GM19397 (cell line): ENCODE data around the gene PKDCC.
"Not testable (repeated sequence)": the region's sequence is repeated elsewhere in the genome, so short reads cannot be mapped to it uniquely, and the experiment has no call there.

Experiments
- ATAC-seq: cut with Tn5 transposase; IDR thresholded peaks from one replicate; pipeline ENCODE4 v1.9.1; 2021; ENCODE audit warnings: mild to moderate bottlenecking, moderate library complexity; ENCODE audit not compliant: unreplicated experiment

PKDCC gene

DNA sequence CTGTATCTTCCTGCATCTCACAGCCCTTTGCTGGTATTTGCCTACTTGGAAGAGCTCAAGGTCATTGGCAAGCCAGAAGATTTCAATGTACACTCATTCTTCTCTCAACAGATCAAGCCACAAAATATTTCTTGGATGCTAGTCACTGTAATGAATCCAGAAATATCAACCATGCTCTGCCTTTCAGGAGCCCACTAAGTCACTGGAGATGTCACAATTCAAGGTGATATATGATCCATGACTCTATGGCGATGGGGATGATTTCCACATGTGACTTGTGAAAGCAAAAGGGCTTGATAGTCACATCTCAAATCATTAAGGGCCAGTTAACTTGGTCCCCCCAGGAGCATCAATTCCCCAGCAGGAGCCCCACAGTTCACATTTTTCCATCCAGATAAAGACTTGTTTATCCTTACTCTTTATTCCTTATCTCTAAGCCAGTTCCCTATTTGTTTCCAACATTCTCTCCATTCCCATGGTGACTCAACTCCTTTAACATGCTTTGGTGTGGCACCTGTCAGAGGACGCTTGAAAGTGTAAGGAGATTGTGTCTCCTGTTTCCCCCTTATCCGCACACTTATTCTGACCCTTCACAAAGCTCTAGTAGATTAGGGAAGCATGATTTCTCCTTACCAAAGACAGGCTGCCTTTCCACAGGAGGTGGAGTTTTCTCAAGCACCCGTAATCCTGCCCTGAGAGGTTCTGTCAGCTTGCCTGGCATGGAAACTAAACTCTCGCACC, 15.8 kb downstream of the PKDCC start:
- ATAC-seq = no peak

DNA sequence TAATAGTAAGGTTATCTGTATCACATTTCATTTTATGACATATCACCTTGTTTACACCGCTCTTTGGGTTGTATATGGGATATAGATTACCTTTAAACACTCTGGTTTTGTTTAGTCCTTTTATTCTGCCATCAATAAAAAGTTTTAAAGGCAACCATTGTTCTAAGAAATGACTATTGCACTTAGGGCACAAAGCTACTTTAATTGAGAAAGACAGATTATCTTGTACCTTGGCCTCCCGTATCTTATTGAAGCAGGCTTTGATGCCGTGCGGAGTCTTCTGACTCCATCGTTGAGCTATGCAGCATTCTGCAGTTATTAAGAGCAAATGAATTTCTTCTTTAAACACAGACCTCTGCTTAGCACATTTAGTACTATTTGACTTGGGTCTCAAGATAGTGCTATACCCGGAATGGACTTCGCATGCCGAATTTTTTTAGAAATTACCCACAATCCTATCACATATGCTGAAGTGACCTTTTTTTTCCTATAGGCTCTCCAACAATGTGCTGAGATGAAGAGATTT, 16.7 kb downstream of the PKDCC start:
- no peak for ATAC-seq

DNA sequence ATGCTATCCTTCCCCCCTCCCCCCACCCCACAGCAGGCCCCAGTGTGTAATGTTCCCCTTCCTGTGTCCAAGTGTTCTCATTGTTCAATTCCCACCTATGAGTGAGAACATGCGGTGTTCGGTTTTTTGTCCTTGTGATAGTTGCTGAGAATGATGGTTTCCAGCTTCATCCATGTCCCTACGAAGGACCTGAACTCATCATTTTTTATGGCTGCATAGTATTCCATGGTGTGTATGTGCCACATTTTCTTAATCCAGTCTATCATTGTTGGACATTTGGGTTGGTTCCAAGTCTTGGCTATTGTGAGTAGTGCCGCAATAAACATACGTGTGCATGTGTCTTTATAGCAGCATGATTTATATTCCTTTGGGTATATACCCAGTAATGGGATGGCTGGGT, 17.9 kb downstream of the PKDCC start:
- ATAC-seq = not testable (repeated sequence)

DNA sequence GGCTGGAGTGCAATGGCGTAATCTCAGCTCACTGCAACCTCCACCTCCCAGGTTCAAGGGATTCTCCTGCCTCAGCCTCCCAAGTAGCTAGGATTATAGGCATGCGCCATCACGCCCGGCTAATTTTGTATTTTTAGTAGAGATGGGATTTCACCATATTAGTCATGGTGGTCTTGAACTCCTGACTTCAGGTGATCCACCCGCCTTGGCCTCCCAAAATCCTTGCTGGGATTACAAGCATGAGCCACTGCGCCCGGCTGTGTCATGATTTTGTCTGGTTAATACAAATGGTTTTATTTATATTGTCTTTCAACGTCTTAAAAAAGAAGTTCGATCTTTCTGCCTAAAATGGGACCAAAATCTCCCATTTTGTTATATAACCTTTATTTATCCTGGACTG, 19.2 kb downstream of the PKDCC start:
- not testable (repeated sequence) for ATAC-seq

DNA sequence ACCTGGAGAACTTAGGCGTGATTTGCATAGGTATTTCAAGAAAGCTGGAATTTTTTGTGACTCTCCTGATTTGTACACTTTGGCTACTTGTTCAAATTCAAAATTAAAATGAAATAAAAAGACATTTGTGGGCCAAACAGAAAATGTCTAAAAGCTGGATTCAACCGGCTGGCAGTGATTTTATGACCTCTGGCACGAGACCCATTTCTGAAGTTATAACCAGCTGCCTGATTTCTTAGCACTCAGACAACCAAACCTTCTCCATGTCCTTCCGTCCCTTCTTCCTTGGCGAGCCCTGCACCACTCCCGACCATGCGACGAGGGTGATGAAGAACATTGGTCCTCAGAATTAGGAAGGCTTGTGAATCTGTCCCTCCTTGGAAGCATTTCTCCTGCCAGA, 19.7 kb downstream of the PKDCC start:
- no peak for ATAC-seq

DNA sequence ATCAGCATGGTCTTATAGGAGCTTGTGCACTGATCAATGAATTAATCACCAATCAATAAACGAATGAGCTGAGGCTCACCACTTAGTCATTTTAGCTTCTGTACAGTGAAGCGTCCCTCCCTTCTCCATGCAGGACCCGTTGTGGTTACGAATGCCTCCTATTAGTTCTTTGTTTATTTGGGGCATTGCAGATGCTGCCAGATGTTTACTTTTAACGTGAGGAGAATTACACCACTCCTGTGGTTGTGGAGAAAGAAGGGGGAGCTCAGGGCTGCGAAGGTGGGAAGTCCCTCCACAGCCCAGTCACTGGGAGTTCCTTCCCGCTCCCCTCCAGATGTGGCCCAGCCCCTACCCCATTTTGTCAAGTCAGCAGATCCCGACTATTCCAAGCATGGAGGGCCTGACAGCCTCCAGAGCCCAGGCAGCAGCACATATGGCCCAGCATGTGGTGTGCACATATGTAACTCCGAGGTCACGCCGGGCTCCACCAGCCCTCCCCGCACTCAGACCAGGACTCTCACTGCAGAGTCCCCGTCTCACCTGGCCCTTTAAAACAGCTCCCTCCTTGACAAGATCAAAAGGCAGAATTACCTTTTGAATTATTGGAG, 20.9 kb downstream of the PKDCC start:
- ATAC-seq = no peak

DNA sequence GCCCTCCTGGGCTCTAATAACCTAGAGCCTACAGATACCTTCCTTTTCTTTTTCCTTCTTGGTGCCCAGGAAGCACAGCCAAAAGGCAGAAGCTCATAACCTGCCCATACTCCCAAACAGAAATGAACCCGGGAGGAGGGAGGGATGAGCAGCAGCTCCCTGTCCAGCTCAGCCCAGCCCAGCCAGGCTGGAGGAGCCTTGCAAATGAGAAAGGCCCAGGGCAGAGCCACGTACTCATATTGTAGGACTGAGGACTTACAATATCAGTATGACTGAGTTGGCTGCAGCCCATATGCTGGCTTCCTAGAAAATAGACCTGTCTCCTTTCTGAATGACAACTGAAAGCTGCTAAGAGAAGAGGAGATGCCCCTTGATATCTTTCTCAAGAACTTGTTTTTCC, 21.7 kb downstream of the PKDCC start:
- ATAC-seq = no peak

DNA sequence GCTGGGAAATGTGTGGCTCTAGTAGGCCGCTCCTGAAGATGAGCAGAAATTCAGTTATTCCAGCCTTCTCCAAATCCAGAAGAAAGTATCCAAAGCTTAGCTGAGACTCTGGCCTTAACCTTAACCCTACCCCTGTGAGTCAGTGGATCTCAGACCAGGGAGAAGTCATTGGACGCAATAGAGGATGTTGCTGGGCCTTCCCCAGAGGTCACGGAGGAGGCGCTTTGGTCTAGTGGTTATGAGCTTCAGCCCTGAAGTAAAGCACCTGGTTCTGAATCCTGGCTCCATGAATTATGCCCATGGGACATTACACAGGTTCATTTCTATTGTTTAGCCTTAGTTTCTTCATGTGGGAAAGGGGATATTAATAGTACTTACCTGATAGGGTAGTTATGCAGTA, 24.0 kb downstream of the PKDCC start:
- no peak for ATAC-seq

DNA sequence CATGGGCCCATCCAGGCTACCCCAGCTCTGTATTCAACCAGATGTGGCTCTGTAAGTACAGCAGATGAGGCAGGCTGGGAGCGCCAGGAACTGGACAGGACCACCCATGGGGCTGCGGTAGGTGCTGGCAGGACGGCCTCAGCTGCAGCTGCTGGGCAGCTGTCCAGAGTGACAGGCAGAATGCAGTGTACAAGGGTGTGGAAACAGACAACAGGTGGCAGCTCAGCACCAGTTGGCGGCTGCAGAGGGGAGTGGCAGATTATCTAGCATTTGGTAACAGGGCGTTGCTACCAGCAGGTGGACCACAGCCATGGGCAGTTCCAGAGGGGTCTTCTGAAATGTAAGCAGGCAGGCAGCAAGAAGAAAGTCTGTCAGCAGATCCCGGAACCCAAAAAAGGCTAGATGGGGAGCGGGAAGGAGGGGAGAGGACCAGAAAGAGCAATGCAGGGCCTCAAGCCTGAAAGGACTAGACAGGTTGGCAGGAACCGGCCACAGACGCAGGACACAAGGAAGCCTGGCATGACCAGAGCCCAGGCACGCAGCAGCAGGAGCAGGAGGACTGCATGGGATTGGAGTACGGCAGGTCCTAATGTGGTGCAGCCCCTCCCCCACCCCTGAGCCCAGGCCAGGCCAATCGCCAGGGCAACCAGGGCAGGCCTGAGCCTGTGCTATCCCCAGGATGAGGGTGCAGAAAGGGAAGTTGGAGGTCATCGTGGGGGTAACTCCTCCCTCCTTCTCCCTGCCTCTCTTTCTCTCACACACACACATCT, 24.7 kb downstream of the PKDCC start:
- ATAC-seq = no peak

DNA sequence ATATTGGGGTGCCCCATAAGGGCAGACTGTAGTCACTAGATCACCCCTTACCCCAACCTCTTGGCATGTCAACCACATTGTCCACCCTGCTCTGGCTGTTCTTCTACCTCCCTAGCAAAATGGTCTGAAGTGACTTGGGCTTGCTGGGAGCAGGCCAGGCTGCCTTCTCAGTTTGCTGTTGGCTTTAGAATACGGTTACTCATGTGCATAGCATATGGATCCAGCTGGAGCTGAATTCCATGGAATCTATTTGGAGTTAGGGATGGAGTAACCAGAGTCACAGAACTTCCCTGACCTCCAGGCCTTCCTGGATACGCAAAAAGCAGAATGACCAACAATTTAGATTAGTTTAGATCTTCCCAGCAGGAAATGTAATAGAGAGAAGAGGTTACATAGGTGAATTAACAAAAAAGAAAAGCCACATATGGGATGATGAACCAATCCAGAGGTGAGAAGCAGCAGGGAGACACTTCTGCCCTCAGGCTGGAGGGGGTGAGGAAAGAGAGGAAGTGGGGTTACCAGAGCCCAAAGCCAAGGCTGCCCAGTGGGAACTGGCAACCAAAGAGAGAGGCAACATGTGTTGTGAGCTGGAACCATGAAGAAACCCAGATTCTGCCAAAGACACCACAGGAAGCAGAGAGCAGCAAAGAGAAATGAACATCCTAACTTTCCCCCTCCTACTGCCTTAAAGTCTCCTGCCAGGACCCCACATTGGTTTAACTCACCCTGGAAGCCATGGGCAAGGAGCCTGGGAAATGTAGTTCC, 26.1 kb downstream of the PKDCC start:
- no peak for ATAC-seq

DNA sequence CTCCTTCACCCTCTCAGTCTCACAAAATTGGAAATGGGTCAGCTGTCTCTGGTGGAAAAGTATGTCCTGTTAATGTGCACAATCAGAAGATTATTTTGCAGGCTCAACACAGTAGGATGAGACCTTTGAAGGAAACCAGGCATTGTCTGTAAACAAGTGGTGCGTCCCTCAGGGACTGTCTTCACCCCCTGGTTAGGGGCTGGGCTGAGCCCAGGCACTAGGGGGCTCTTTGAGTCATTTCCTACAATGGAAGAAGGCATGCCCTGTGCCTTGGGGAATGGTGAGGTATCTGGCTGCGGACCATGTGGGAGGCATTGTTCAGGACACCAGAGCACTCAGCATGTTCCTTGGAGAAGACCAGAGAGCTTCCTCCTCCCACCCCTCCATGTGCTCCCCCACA, 26.8 kb downstream of the PKDCC start:
- no peak for ATAC-seq

DNA sequence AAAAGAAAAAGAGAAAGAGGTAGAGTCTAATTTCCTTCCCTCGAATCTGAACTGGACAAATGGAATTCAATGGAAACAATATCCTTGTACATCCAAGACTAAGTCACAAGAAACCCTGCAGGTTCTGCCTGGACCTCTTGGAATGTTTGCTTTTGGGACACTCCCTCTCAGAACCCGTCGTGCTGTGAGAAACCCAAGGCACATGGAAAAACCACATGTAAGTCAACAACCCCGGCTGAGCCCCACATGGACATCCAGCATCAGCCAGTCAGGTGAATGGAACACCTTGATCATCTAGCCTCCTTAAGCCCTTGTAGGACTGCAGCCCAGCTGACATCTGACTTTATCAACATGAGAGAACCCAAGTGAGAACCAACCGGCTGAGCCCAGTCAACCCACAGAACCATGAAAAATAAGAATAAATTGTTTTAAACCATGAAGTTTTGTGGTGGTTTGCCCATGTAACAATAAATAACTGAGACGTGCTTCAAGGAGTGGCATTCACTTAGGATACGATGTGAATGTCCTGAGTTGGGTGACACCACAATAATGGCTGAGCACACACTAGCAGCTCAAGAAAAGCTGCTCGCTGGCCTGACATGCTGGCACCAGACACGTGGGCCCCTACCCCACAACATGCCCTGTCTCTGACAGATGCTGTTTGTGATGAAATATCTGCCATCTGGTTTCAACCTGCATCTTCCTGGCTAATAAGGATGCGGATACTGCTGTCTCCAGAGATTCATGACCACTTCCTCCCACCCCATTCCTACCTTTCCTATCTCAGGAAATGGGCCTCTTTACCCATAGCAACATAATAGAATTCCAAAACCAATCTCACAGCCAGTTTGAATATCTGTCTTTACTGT, 28.8 kb downstream of the PKDCC start:
- no peak for ATAC-seq

DNA sequence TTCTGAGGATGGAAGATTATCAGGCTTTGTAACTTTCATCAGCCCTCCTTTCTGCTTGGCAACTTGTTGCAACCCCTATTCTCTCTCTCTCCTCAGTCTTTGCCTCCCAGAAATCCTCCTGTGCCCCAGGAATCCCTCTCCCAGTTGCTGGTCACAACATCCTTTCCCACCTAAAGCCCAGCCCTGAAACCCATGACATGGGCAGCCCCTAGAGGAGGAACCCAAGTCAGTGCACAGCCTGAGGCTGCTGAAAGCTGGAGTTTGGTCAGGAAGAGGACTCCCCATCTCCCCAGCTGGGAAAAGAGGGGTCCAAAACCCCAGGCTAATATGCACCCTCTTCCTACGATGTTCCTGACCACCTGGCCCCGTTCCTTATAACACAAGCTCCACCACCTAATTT, 29.5 kb downstream of the PKDCC start:
- ATAC-seq = no peak

DNA sequence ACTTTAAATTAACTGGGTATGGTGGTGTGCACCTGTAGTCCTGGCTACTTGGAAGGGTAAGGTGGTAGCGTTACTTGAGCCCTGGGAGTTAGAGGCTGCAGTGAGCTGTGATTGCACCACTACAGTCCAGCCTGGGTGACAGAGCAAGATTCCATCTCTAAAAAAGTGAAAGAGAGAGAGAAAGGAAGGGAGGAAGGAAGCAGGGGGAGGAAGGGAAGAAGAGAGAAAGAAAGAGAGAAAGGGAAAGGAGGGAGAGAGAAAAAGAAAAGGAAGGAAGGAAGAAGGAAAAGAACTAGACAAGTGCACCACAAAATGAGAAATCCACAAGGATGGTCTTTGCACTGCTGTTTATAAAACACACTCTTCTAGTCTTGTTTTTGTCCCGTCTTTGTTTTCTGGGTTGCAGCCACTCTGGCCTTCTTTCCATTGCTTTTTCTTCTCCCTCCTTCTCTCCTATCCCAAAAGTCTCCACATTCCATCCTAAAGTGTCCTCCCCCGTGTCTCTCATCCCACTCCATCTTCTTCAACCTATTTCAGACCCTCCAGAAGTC, 32.0 kb downstream of the PKDCC start:
- ATAC-seq = no peak

DNA sequence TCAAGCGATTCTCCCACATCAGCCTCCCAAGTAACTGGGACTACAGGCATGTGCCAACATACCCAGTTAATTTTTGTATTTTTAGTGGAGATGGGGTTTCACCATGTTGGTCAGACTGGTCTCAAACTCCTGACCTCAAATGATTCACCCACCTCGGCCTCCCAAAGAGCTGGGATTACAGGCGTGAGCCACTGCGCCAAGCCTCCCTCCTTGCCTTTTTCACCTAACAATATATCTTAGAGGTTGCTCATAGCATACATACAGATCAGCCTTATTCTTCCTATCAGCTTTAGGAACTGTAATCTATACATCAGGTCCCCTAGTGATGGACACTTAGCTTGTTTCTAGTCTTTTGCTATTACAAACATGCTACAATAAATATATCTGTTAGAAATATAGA, 33.3 kb downstream of the PKDCC start:
- ATAC-seq = not testable (repeated sequence)

DNA sequence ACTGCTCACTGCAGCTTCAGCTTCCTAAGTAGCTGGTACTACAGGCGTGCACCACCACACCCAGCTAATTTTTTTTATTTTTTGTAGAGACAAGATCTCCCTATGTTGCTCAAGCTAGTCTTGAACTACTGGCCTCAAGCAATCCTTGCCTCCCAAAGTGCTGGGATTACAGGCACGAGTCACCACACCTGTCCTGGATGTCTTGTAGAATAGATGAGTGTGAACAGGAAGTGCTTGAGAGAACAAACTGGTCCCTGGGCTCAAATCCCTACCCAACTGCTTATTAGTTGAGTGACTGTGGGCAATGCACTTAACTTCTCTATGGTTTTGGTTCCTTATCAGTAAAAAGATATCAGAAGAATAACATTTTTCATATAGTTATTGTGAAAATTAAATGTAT, 34.2 kb downstream of the PKDCC start:
- ATAC-seq = no peak

DNA sequence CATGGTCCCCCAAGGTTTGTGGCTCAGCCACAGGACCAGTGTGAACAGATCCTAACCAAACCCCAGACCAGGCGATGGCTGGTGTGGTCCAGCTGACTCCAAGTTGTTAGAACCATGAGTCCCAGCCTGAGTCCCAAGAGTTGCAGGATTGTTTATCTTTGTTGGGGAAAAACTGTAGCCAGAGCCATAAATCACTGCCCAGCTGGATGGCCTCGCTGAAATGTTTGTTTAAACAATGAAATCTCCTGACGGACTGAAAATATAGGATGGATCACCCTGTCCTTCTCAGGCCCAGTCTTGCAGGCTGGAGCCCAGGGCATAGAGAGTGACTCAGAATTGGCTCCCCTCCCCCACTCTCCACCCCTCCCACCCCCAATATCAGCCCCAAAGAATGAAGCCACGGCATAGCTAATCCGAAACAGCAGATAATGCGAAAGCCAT, 36.4 kb downstream of the PKDCC start:
- no peak for ATAC-seq

DNA sequence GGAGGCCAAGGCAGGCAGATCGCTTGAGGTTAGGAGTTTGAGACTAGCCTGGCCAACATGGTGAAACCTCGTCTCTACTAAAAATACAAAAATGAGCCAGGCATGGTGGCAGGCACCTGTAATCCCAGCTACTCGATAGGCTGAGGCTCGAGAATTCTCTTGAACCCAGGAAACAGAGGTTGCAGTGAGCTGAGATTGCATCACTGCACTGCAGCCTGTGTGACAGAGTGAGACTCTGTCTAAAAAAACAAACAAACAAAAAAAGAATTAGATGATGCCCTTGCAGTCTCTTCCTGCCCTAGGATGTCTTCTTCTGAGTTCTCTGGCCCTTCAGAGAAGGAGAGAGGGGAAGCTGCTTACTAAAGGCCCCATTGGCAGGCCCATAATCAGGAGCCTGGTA, 37.2 kb downstream of the PKDCC start:
- ATAC-seq = not testable (repeated sequence)

DNA sequence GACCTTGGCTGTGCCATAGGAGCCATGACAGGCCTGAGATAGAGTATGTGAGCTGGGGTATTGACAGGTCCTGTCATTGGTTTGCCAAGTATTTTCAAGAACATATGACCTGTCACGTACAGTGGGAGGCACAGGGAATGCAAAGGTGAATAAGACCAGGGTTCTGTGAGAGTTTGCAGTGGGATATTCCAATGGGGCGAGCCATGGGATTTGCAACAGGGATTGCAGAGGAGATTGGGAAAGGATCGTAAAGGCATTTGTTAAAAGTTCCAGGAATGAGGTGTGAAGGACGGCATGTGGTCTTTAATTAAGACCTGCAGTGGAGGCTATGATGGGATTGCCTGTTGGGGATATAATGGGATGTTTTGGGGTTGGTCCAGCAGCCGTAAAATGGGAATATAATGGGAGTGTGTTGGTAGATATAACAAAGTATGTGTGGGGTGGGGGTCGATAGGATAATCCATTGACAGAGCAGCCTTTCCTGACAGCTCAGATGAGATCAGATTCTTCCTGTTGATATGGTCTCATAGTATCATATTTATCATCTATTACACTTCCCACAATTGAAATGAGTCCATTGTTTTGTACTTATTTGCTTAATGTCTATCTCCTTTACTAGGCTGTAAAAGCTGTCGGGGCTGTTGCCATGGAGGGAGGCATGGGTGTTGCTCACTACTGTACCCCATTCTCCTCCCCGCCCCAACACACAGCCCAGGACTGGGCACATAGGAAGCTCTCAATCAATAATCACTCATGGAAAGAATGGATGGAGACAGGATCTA, 38.1 kb downstream of the PKDCC start:
- ATAC-seq = no peak
